HFF-Myc (cell line): ENCODE data around the gene RNF223.

Source experiments
- DNase-seq: peaks from one replicate; pipeline ENCODE4 v3.0.0-alpha.2; 2011; ENCODE audit warnings: low read depth; ENCODE audit errors: extremely low read depth
- H3K4me3 ChIP-seq: replicated peaks from 2 replicates; pipeline ENCODE4 v1.5.1; 2011; ENCODE audit warnings: low read depth, mild to moderate bottlenecking, control low read depth, low read length
- CTCF ChIP-seq: IDR thresholded peaks from 2 replicates; pipeline ENCODE4 v1.5.1; 2012; ENCODE audit warnings: mild to moderate bottlenecking, low read depth, low read length, control low read depth; ENCODE audit errors: missing control alignments

Gene RNF223

GRCh38 chr1:1054971-1055370 lies 19.1 kb downstream of the RNF223 start:
- DNase-seq = no peak
- no peak overlapping the region for H3K4me3 ChIP-seq
- no peak for TF ChIP-seq CTCF

DNA sequence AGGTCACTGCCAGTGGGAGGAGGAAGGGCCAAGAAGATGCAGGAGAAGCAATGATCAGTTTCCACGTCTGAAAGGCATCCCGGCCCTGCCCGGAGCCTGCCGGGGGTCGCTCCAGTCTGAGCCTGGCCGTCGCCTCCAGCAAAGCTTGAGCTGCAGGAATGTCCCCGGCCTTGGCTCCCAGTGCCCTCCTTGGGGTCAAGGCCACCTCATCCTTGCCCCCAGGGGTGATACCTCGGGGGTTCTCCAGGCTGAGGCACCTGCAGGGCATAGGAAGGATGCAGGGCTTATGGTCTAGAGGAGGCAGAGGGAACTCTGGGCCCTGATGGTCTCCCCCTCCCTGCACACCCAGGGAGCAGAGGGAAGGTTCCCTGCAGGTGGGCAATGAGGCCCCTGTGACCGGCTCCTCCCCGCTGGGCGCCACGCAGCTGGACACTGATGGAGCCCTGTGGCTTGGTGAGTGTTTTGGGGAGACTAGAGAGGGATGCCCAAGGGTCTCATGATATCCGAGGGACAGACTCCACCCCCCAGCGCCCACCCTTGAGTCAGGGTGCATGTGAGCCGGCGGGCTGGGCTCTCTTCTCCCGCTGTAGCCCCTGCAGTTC lies 19.9 kb downstream of the RNF223 start:
- no peak for TF ChIP-seq CTCF
- no peak overlapping the region for H3K4me3 ChIP-seq
- no peak for DNase-seq

DNA sequence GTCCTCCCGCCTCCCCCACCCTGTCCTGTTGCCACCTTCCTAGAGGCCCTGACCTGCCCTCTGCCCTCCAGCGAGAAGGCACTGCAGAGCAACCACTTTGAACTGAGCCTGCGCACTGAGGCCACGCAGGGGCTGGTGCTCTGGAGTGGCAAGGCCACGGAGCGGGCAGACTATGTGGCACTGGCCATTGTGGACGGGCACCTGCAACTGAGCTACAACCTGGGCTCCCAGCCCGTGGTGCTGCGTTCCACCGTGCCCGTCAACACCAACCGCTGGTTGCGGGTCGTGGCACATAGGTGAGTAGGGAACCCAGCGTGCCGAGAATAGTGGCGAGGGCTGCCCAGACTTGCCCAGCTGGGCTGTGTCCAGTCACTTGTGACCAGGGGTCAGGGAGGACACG lies 20.4 kb downstream of the RNF223 start:
- DNase-seq = no peak
- TF ChIP-seq CTCF = no peak
- no peak overlapping the region for H3K4me3 ChIP-seq

- no peak for TF ChIP-seq CTCF
- H3K4me3 ChIP-seq = no peak overlapping the region
- no peak for DNase-seq
These were observed 21.1 kb downstream of the RNF223 start for GRCh38 chr1:1053022-1053421.

GRCh38 chr1:1052003-1052840 lies 21.9 kb downstream of the RNF223 start:
- DNase-seq = no peak
- no peak for TF ChIP-seq CTCF
- no peak overlapping the region for H3K4me3 ChIP-seq

DNA sequence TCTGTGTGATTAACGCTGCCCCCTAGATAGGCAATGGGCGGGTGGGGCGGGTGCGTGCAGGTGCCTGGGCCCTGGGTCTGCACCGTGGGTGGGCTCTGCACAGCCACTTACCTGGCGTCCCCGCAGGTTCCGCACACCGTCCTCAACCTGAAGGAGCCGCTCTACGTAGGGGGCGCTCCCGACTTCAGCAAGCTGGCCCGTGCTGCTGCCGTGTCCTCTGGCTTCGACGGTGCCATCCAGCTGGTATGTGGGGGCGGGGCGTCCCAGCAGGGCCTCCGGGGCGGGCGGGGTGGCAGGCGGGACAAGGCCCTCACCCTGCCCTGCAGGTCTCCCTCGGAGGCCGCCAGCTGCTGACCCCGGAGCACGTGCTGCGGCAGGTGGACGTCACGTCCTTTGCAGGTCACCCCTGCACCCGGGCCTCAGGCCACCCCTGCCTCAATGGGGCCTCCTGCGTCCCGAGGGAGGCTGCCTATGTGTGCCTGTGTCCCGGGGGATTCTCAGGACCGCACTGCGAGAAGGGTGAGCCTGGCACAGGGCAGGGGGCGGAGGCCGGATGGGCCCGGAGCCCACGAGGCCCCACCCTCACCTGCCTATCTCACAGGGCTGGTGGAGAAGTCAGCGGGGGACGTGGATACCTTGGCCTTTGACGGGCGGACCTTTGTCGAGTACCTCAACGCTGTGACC lies 22.8 kb downstream of the RNF223 start:
- TF ChIP-seq CTCF = no peak
- H3K4me3 ChIP-seq = no peak overlapping the region
- no peak for DNase-seq
